ENCODE data around the gene CADM2.
A peak's percentile ranks its signal among the peaks of the same experiment; 100 is the strongest.

The CADM2 gene

GRCh38 chr3:85808755-85809154 is 850.0 kb downstream of the CADM2 start:
- no peak for DNase-seq (ENCODE audit: low spot score)

- DNase-seq (ENCODE audit: low spot score), result peak; percentile 1
Measured at GRCh38 chr3:85821130-85821756, 862.5 kb downstream of the CADM2 start.

- DNase-seq (ENCODE audit: low spot score), result no peak
Measured at GRCh38 chr3:85835857-85836440, 877.2 kb downstream of the CADM2 start.

GRCh38 chr3:85837402-85837801 is 878.6 kb downstream of the CADM2 start:
- DNase-seq (ENCODE audit: low spot score), result no peak

- no peak for DNase-seq (ENCODE audit: low spot score)
Measured at GRCh38 chr3:85838921-85839320, 880.1 kb downstream of the CADM2 start.

- DNase-seq (ENCODE audit: low spot score), result no peak
Measured at GRCh38 chr3:85842081-85842480, 883.3 kb downstream of the CADM2 start.

- no peak for DNase-seq (ENCODE audit: low spot score)
Measured at GRCh38 chr3:85846940-85847339, 888.2 kb downstream of the CADM2 start.

GRCh38 chr3:85851071-85851470 is 892.3 kb downstream of the CADM2 start:
- no peak for DNase-seq (ENCODE audit: low spot score)

GRCh38 chr3:85853805-85854204 is 895.0 kb downstream of the CADM2 start:
- DNase-seq (ENCODE audit: low spot score), result no peak

- no peak for DNase-seq (ENCODE audit: low spot score)
Measured at GRCh38 chr3:85862893-85863455, 904.2 kb downstream of the CADM2 start.

GRCh38 chr3:85864896-85865295 is 906.1 kb downstream of the CADM2 start:
- no peak for DNase-seq (ENCODE audit: low spot score)

GRCh38 chr3:85867072-85867471 is 908.3 kb downstream of the CADM2 start:
- DNase-seq (ENCODE audit: low spot score), result no peak

GRCh38 chr3:85875589-85875988 is 916.8 kb downstream of the CADM2 start:
- no peak for DNase-seq (ENCODE audit: low spot score)

- no peak for DNase-seq (ENCODE audit: low spot score)
Measured at GRCh38 chr3:85877631-85878030, 918.8 kb downstream of the CADM2 start.

- no peak for DNase-seq (ENCODE audit: low spot score)
Measured at GRCh38 chr3:85881833-85882393, 923.1 kb downstream of the CADM2 start.

GRCh38 chr3:85890043-85890555 is 931.3 kb downstream of the CADM2 start:
- no peak for DNase-seq (ENCODE audit: low spot score)

- DNase-seq (ENCODE audit: low spot score), result no peak
Measured at GRCh38 chr3:85903434-85903833, 944.6 kb downstream of the CADM2 start.

GRCh38 chr3:85912980-85913379 is 954.2 kb downstream of the CADM2 start:
- no peak for DNase-seq (ENCODE audit: low spot score)

GRCh38 chr3:85922374-85922773 is 963.6 kb downstream of the CADM2 start:
- DNase-seq (ENCODE audit: low spot score), result no peak

GRCh38 chr3:85930718-85931117 is 971.9 kb downstream of the CADM2 start:
- DNase-seq (ENCODE audit: low spot score), result no peak

- DNase-seq (ENCODE audit: low spot score), result no peak
Measured at GRCh38 chr3:85933326-85933725, 974.5 kb downstream of the CADM2 start.

- no peak for DNase-seq (ENCODE audit: low spot score)
Measured at GRCh38 chr3:85935171-85935570, 976.4 kb downstream of the CADM2 start.

- DNase-seq (ENCODE audit: low spot score), result no peak
Measured at GRCh38 chr3:85939074-85939482, 980.3 kb downstream of the CADM2 start.

Measured in hepatic stellate cell (primary cell).